Stimulated activated CD8-positive, alpha-beta memory T cell treated with anti-CD3 and anti-CD28 coated beads, Interleukin-4, amount 100 ng/mL, for 1 hour (primary cell): ENCODE results near the gene ERC1.
"Not testable (repeated sequence)": the region's sequence is repeated elsewhere in the genome, so short reads cannot be mapped to it uniquely, and the experiment has no call there.

Source experiments
- DNase-seq, 2 donors: peaks; one replicate each; pipeline ENCODE4 v3.0.0-alpha.2; 2020; ENCODE audit warnings: low read depth in 2 of 2, low spot score in 1 of 2

Gene ERC1

GRCh38 chr12:1071182-1071581 is 80.2 kb downstream of the ERC1 start:
- no peak for DNase-seq

DNA sequence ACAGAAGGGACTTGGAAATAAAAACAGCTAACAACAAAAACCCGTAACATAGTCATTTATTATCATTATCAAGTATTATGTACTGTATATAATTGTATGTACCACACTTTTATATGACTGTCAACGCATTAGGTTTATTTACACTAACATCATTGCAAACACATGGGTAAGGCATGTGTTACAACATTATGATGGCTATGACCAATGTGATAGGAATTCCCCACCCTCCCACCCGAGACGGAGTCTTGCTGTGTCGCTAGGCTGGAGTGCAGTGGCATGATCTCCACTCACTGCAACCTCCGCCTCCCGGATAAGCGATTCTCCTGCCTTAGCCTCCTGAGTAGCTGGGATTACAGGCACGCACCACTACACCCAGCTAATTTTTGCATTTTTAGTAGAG is 82.6 kb downstream of the ERC1 start:
- no peak for DNase-seq

DNA sequence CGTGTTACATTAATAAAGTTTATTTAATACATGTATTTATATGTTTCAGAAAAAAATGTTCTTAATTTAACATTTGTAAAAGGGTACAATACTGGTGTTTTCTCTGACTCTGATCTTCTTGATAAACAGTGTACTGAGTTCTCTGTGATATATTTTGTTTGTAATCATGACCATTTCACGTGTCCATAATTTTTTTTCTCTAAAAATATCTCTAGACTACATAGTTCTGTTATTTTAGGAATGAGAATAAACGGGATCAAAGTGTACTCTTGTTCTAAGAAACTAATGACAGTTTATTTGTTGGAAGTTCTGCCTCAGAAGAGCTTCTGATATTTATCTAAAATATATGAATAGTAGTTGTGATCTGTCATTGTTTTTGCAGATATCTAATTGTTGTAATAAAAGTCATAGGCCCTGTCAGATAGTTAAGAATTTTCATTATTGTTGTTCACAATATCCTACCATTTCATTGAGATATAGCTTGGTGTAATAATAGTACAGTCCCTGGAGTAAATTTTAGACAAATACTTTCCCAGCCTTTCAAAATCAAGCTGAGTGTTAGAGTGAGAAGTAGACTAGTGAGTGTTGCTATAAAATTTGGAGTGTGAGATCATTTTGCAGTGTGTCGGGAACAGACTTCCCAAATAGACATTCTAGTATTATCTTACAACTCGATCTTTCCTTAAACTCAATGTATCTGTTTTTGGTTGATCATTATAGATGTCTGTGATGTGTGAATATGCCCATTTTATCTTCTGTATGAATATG is 86.2 kb downstream of the ERC1 start:
- no peak for DNase-seq

DNA sequence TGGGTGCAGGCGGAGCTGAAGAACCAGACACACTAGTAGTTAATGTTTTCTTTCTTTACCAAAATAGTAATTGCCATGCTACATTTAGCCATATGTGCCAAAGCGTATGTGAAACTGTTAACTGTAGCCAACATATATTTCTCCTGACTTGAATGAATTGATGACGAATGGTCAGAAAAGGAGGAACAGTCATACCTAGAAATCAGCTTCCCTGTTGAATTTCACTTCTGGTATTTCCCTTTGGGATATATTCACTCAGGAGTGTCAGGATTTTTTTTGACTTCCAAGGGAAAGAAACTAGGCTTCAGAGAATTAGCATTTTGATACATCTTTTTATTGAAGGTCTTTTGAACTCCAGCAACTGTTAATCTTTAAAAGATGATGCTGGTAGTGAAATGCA is 87.0 kb downstream of the ERC1 start:
- DNase-seq, result no peak

GRCh38 chr12:1080520-1081223 is 89.6 kb downstream of the ERC1 start:
- no peak for DNase-seq

DNA sequence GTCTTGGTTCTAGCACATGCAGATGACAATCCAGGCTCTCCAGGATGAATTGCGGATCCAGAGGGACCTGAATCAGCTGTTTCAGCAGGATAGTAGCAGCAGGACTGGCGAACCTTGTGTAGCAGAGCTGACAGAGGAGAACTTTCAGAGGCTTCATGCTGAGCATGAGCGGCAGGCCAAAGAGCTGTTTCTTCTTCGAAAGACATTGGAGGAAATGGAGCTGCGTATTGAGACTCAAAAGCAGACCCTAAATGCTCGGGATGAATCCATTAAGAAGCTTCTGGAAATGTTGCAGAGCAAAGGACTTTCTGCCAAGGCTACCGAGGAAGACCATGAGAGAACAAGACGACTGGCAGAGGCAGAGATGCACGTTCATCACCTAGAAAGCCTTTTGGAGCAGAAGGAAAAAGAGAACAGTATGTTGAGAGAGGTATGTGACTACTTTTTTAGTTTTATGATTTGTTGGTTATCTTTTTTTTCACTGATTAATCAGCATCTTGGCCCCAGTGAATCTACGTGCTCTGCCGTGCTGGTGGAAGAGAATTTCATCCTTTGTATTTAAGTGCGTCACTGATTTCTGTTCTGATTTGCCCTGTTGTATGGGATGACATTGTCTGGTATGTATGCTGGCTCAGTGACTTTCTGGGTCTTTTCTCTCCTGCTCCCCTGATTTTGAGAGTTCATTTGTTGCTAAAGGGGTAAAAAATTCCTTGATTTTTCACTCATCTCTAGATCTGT is 92.3 kb downstream of the ERC1 start:
- DNase-seq, result no peak

GRCh38 chr12:1083889-1084262 is 92.9 kb downstream of the ERC1 start:
- no peak for DNase-seq

- no peak for DNase-seq
Measured at GRCh38 chr12:1091350-1091749, 100.3 kb downstream of the ERC1 start.

DNA sequence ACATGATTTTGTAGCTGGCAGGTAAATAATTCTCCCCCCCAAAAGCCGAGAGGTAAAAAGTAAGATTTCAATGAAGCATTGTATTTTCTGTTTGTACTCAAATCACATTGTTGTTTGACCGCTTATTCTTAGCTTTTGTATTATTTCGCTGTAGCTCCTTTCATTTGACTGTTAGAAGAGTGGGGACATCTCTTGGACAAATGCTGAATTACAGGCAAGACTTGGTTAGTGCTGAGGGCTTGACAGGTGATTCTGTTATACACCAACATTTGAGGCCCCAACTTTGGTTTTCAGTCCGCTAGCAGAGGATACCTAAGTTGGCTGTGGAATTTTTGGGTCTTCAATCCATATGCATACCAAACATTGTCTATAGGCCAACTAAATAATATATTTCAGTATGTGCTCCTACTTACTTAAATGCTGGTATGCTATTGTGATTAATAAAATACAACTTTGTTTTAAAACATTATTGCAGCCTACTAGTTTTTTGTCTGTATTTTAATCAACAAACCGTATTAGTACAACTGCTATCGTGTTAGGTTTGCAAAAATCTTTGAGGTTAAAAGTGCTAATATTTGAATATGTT is 102.2 kb downstream of the ERC1 start:
- DNase-seq, result no peak

DNA sequence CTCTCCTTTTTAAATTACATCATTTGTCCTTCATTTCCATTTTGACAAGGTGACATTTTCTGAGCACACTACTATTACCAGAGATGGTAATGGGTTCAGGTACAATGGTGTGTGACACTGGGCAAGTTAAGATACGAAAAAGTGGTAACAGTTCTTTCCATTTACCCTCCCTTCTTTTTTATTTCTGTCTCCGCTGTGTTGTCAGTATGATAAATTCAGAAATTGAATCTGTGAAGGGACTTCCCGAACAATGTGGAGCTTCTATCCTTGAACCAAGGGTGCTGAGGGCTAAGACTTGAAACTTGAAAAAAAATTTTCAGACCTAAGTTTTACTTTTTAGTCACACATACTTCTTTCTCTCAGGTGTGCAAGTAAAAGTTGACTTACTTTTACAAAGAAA is 103.7 kb downstream of the ERC1 start:
- no peak for DNase-seq

DNA sequence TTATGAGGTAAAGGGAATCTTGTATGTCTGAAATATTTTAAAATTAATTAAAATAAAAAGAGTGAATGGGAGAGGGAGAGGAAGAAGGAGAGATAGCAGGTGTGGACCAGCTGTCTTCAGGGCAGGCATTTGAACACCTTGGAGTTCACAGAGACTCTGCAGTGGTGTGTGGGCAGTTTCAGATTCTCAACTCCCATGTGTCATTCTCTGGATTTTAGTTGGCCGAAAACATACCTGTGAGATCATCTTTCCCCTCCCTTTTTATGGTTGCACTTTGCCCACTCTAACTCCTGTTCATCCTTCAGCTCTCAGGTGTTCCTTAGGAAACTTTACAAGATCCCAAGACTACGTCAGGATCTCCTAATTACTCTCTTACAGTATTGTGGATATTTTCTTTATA is 108.1 kb downstream of the ERC1 start:
- no peak for DNase-seq

DNA sequence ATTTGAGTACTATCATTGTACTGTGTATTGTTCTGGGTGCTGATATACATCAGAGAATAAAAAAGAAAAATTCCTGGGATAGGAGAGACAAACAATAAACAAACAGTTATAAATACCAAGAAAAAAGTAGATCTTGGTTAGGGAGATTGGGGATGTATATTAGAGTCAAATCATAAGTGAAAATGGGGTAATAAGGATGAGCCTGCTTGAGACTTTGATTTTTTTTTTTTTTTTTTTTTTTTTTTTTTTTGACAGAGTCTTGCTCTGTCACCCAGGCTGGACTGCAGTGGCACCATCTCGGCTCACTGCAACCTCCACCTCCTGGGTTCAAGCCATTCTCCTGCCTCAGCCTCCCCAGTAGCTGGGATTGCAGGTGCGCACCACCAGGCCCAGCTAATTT is 108.6 kb downstream of the ERC1 start:
- DNase-seq, result not testable (repeated sequence)

DNA sequence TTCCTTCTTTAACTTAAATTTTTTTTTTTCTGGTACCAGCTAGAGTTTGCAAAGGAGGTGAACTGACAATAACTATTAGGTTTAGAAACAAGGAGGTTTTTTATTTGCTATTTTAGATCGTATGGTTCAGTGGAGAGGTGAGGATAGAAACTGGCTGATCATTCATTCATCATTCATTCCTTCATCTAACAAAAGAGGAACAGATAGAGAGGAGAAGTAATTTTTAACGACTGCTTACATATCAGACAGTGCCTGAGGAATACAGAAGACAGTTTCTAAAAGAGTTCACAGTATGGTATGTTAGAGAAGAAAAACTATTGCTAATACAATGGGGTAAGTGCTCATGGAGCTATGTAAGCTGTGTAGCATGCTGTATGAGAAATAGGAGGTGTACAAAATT is 111.1 kb downstream of the ERC1 start:
- DNase-seq, result no peak

DNA sequence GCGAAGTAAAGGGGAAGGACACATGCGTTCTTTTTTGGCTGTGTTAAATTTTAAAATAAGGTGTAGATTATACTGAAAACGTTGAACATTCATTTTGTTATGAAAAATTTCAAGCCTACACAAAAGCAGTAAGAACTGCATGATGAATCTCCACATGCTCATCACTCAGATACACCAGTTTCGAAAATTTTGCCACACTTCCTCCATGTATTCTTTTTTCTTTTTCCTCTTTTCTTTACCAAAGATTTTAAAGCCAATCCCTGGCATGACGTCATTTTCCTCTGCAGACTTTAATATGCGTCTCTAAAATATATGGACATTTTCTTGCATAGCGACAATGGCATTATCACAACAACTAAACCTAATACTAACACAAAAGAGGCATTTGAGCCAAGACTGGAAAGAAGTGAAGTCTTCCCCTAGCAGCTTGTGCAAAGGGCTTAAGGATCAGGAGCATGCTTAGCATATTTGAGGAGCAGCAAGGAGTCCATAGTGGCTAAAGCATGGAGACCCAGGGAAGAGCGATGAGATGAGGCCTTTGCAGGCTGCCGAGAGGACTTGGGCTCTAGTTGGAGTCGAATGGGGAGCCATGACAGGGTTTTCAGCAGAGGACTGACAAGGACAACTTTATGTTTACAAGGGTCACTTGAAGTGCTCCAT is 111.9 kb downstream of the ERC1 start:
- DNase-seq, result no peak

DNA sequence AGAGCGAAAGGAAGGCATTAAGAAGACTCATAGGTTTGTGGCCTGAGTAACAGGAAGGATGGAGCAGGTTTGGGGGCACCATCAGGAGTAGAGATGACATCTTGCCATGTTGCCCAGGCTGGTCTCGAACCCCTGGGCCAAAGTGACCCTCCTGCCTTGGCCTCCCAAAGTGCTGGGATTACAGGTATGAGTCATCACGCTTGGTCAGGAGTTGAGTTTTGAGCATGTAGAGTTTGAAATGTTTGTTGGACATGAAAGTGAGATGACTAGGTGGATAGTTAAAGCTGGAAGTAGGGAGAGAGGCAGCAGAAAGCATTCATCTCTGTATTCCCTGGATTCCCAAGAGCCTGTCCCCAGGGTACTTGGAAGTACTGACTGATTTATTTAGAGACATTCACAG is 112.6 kb downstream of the ERC1 start:
- no peak for DNase-seq

DNA sequence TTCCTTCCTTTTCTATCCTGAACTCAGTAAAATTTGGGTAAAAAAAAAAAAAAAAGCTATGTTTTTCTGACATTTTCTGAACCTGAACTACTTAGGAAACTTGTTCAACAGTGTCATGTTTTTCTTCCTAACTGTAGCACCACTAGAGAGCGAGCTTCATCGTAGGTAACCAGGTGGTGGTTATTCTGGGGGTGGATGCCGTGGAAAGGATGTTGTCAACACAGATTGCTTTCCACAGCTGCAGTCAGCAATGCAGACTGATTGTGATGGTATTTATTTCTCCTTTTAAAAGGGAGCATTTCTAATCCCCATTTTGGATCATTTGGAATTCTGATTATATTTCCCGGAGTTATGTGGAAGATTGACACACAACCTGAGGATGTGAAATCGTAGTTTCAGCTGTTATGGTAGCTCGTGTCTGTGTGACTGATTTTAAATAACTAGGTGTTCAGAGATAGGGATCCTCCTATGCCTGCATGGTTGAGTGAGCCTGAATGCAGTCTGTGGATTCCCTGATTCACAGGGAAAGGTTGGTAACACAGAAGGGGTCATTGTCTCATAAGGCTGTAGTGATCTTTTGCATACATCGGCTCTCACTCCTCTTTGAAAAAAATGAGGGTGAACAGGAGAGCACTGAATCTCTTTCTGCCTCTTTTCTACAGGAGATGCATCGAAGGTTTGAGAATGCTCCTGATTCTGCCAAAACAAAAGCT is 113.2 kb downstream of the ERC1 start:
- no peak for DNase-seq

DNA sequence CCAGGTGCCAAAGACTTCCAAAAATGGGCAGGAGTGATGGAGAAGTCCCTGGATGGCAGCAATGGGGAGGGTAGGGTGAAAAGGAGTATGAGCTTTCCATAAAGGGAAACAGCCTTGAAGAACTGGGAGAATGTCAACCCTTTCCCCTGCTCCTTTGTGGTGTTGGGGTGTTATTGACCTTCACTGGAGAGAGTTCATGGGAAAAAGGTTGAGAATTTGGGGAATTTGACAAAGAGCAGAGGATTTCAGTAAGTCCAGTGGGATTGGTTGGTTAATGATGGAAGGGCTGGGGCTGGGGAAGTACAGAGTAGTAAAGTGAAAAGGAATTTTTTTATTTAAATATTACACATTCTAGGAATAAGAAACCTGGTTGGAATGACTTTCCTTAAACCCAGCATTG is 116.6 kb downstream of the ERC1 start:
- DNase-seq, result no peak

GRCh38 chr12:1108276-1108675 is 117.3 kb downstream of the ERC1 start:
- no peak for DNase-seq

- no peak for DNase-seq
Measured at GRCh38 chr12:1115484-1116231, 124.6 kb downstream of the ERC1 start.

- no peak for DNase-seq
Measured at GRCh38 chr12:1117371-1117770, 126.3 kb downstream of the ERC1 start.
